Central memory CD8-positive, alpha-beta T cell (primary cell): ENCODE results near the gene EEF1A2.

Experiments used
- ATAC-seq: fragments of 150-1000 bp; cut with Tn5 transposase; replicated peaks from 2 replicates; pipeline ENCODE4 v1.10.0; 2022; ENCODE audit warnings: mild to moderate bottlenecking, moderate FRiP score, moderate number of reproducible peaks; ENCODE audit not compliant: poor library complexity, severe bottlenecking; ENCODE audit errors: extremely low read depth
- DNase-seq, 2 donors: peaks; one replicate each; pipeline ENCODE4 v3.0.0; 2021; ENCODE audit warnings: low spot score in 2 of 2
- H3K27ac Mint-ChIP-seq: one replicate; pipeline ENCODE4 v1.8.0; 2022; ENCODE audit warnings: low read depth, mild to moderate bottlenecking, moderate library complexity, mixed read lengths
- H3K27me3 Mint-ChIP-seq: one replicate; pipeline ENCODE4 v1.8.0; 2022; ENCODE audit warnings: mixed read lengths
- H3K36me3 Mint-ChIP-seq: one replicate; pipeline ENCODE4 v1.8.0; 2022; ENCODE audit warnings: mild to moderate bottlenecking, moderate library complexity, mixed read lengths; ENCODE audit not compliant: insufficient read depth
- H3K4me1 Mint-ChIP-seq: one replicate; pipeline ENCODE4 v1.8.0; 2022; ENCODE audit warnings: mixed read lengths
- H3K4me3 Mint-ChIP-seq: one replicate; pipeline ENCODE4 v1.8.0; 2022; ENCODE audit warnings: mild to moderate bottlenecking, moderate library complexity, mixed read lengths
- H3K9me3 Mint-ChIP-seq: one replicate; pipeline ENCODE4 v1.8.0; 2022; ENCODE audit warnings: mixed read lengths

EEF1A2 gene

GRCh38 chr20:63508072-63508768 lies 9.3 kb upstream of the EEF1A2 start:
- no peak overlapping the region for H3K4me3 Mint-ChIP-seq
- H3K27ac Mint-ChIP-seq, result no peak overlapping the region
- DNase-seq (no peak), ATAC-seq (no peak)
- H3K36me3 Mint-ChIP-seq, result no peaks in the 10 kb centered on the region
- no peaks in the 10 kb centered on the region for H3K9me3 Mint-ChIP-seq
- H3K4me1 Mint-ChIP-seq, result no peaks in the 10 kb centered on the region
- H3K27me3 Mint-ChIP-seq, result peaks cover 74% of the 10 kb centered on the region

GRCh38 chr20:63507083-63507743 lies 8.3 kb upstream of the EEF1A2 start:
- peaks cover 64% of the 10 kb centered on the region for H3K27me3 Mint-ChIP-seq

GRCh38 chr20:63505723-63506122 lies 6.8 kb upstream of the EEF1A2 start:
- Mint-ChIP-seq H3K9me3 (no peaks in the 10 kb centered on the region), H3K27ac (no peak overlapping the region), H3K4me1 (no peaks in the 10 kb centered on the region), H3K4me3 (no peak overlapping the region), H3K36me3 (no peaks in the 10 kb centered on the region), H3K27me3 (peaks cover 53% of the 10 kb centered on the region)
- ATAC-seq (no peak), DNase-seq (no peak)

More at GRCh38 chr20:63507083-63507743, 8.3 kb upstream of the EEF1A2 start:
- ATAC-seq, result no peak
- no peak overlapping the region for H3K4me3 Mint-ChIP-seq
- H3K36me3 Mint-ChIP-seq, result no peaks in the 10 kb centered on the region
- DNase-seq, result no peak
- H3K4me1 Mint-ChIP-seq, result no peaks in the 10 kb centered on the region
- no peaks in the 10 kb centered on the region for H3K9me3 Mint-ChIP-seq
- H3K27ac Mint-ChIP-seq, result no peak overlapping the region

GRCh38 chr20:63505281-63505680 lies 6.4 kb upstream of the EEF1A2 start:
- Mint-ChIP-seq H3K4me1 (no peaks in the 10 kb centered on the region), H3K27ac (no peak overlapping the region), H3K9me3 (no peaks in the 10 kb centered on the region), H3K4me3 (no peak overlapping the region), H3K27me3 (peaks cover 48% of the 10 kb centered on the region), H3K36me3 (no peaks in the 10 kb centered on the region)
- no peak for ATAC-seq
- DNase-seq, result no peak

- peaks cover 1% of the 10 kb centered on the region for H3K36me3 Mint-ChIP-seq
- H3K4me1 Mint-ChIP-seq, result no peaks in the 10 kb centered on the region
- DNase-seq (no peak), ATAC-seq (no peak)
- no peak overlapping the region for H3K4me3 Mint-ChIP-seq
- peaks cover 42% of the 10 kb centered on the region for H3K27me3 Mint-ChIP-seq
- no peaks in the 10 kb centered on the region for H3K9me3 Mint-ChIP-seq
- no peak overlapping the region for H3K27ac Mint-ChIP-seq
These were observed 5.8 kb upstream of the EEF1A2 start for GRCh38 chr20:63504642-63505041.

GRCh38 chr20:63503524-63503923 lies 4.6 kb upstream of the EEF1A2 start:
- H3K27ac Mint-ChIP-seq, result no peak overlapping the region
- no peak overlapping the region for H3K4me3 Mint-ChIP-seq
- ATAC-seq (no peak), DNase-seq (no peak)
- H3K27me3 Mint-ChIP-seq, result peaks cover 31% of the 10 kb centered on the region
- H3K36me3 Mint-ChIP-seq, result peaks cover 1% of the 10 kb centered on the region
- no peaks in the 10 kb centered on the region for H3K4me1 Mint-ChIP-seq
- no peaks in the 10 kb centered on the region for H3K9me3 Mint-ChIP-seq

- Mint-ChIP-seq H3K27me3 (peaks cover 25% of the 10 kb centered on the region), H3K4me1 (no peaks in the 10 kb centered on the region), H3K36me3 (peaks cover 2% of the 10 kb centered on the region), H3K4me3 (no peak overlapping the region), H3K27ac (no peak overlapping the region), H3K9me3 (no peaks in the 10 kb centered on the region)
- ATAC-seq (no peak), DNase-seq (no peak)
These were observed 3.8 kb upstream of the EEF1A2 start for GRCh38 chr20:63502671-63503172.

GRCh38 chr20:63501818-63502670 lies 3.2 kb upstream of the EEF1A2 start:
- H3K9me3 Mint-ChIP-seq, result no peaks in the 10 kb centered on the region
- ATAC-seq, result no peak

GRCh38 chr20:63500902-63501817 lies 2.3 kb upstream of the EEF1A2 start:
- DNase-seq (no peak), ATAC-seq (no peak)
- Mint-ChIP-seq H3K4me1 (no peaks in the 10 kb centered on the region), H3K27me3 (peaks cover 23% of the 10 kb centered on the region), H3K4me3 (no peak overlapping the region), H3K36me3 (peaks cover 2% of the 10 kb centered on the region), H3K9me3 (no peaks in the 10 kb centered on the region), H3K27ac (no peak overlapping the region)

More at GRCh38 chr20:63501818-63502670, 3.2 kb upstream of the EEF1A2 start:
- Mint-ChIP-seq H3K27me3 (peaks cover 28% of the 10 kb centered on the region), H3K4me1 (no peaks in the 10 kb centered on the region), H3K36me3 (peaks cover 2% of the 10 kb centered on the region), H3K4me3 (no peak overlapping the region), H3K27ac (no peak overlapping the region)
- no peak for DNase-seq

- Mint-ChIP-seq H3K4me3 (no peak overlapping the region), H3K4me1 (no peaks in the 10 kb centered on the region), H3K36me3 (peaks cover 2% of the 10 kb centered on the region), H3K27ac (no peak overlapping the region), H3K9me3 (no peaks in the 10 kb centered on the region), H3K27me3 (peaks cover 20% of the 10 kb centered on the region)
- ATAC-seq (no peak), DNase-seq (no peak)
These were observed 1.4 kb upstream of the EEF1A2 start for GRCh38 chr20:63500151-63500901.

- peaks cover 12% of the 10 kb centered on the region for H3K27me3 Mint-ChIP-seq
- H3K9me3 Mint-ChIP-seq, result no peaks in the 10 kb centered on the region
- H3K36me3 Mint-ChIP-seq, result peaks cover 2% of the 10 kb centered on the region
- no peak for DNase-seq
- no peak for ATAC-seq
- no peaks in the 10 kb centered on the region for H3K4me1 Mint-ChIP-seq
- H3K27ac Mint-ChIP-seq, result no peak overlapping the region
- H3K4me3 Mint-ChIP-seq, result no peak overlapping the region
These were observed 571 bp upstream of the EEF1A2 start for GRCh38 chr20:63499338-63499969.
